ENCODE data around the gene NEU3.

GRCh38 chr11:75051043-75051442, 62.3 kb downstream of the NEU3 start:
- TF ChIP-seq GATA3 (IDR thresholded peaks at IDR 0.05; ENCODE audit: low read depth, low read length) (no peak), GATA2 (IDR thresholded peaks at IDR 0.05; ENCODE audit: low read depth, low read length) (no peak)
